Calu3 (cell line): ENCODE data around the gene FEM1B. TPM values are rescaled to one million over a fixed set of nuclear protein-coding genes. Genes with fewer than 3 reads are reported as not detected.
"Not testable (repeated sequence)": the region's sequence is repeated elsewhere in the genome, so short reads cannot be mapped to it uniquely, and the experiment has no call there.

Source experiments
- BruUV-seq: library from RNA; stranded (reverse); fragments of 400-500 nt; replicated peaks from 2 replicates; lab custom pipeline; 2021; lab: Mats Ljungman, UMichigan
- CTCF ChIA-PET: fragments of 300-600 bp; sonication (Branson Sonifier 250); formaldehyde crosslinking; loops from one replicate; lab custom pipeline; 2022; ENCODE audit warnings: antibody characterized with exemption; lab: Charles Lee
- DNase-seq: peaks from one replicate; pipeline ENCODE4 v3.0.0; 2022
- H3K27ac Mint-ChIP-seq: one replicate; pipeline ENCODE4 v1.8.0; 2022; ENCODE audit warnings: mixed read lengths; ENCODE audit not compliant: unreplicated experiment
- H3K27me3 Mint-ChIP-seq: one replicate; pipeline ENCODE4 v1.8.0; 2022; ENCODE audit warnings: mixed read lengths; ENCODE audit not compliant: unreplicated experiment
- H3K36me3 Mint-ChIP-seq: one replicate; pipeline ENCODE4 v1.8.0; 2022; ENCODE audit warnings: mild to moderate bottlenecking, moderate library complexity, mixed read lengths; ENCODE audit not compliant: insufficient read depth, unreplicated experiment
- H3K4me1 Mint-ChIP-seq: one replicate; pipeline ENCODE4 v1.8.0; 2022; ENCODE audit warnings: mild to moderate bottlenecking, low read depth, mixed read lengths; ENCODE audit not compliant: unreplicated experiment
- H3K4me3 Mint-ChIP-seq: one replicate; pipeline ENCODE4 v1.8.0; 2022; ENCODE audit warnings: mild to moderate bottlenecking, low read depth, moderate library complexity, mixed read lengths; ENCODE audit not compliant: unreplicated experiment
- H3K9me3 Mint-ChIP-seq: one replicate; pipeline ENCODE4 v1.8.0; 2022; ENCODE audit warnings: low read depth, mixed read lengths; ENCODE audit not compliant: unreplicated experiment
- CTCF ChIP-seq: fragments of 200-600 bp; IDR thresholded peaks from one replicate; pipeline ENCODE4 v1.8.0; 2022; ENCODE audit warnings: antibody characterized with exemption; ENCODE audit not compliant: unreplicated experiment
- intact Hi-C: fragments of 100-400 bp; cut with micrococcal nuclease; formaldehyde crosslinking; loops from one replicate; pipeline ENCODE4 v1.10.0; 2022; ENCODE audit not compliant: unreplicated experiment
- total RNA-seq: library from RNA; stranded (reverse); gene quantifications from 2 replicates; pipeline ENCODE4 v1.2.3, GENCODE V29; 2022

FEM1B gene
- total RNA-seq, 1 experiment from 2014 or later = 41.4 TPM

DNA sequence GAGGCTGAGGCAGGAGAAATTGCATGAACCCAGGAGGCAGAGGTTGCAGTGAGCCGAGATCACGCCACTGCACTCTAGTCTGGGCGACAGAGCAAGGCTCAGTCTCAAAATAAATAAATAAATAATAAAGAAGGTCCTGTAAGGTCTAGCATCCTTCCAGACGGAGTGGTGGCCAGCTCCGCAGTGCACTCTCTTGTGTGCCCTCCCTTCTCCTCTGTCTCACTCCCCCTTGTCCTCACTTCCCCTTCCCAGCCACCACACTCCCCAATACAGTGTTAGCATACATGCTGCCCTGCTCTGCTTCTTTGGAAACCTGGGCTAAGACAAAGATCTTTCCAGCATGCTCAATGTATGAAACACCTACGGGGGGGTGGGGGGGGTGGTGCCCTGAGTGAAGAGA is 44.6 kb upstream of the FEM1B start:
- Mint-ChIP-seq H3K36me3 (peaks cover 28% of the 10 kb centered on the region), H3K4me3 (no peak overlapping the region), H3K4me1 (peaks cover 10% of the 10 kb centered on the region), H3K27me3 (peaks cover 10% of the 10 kb centered on the region), H3K27ac (no peak overlapping the region), H3K9me3 (no peaks in the 10 kb centered on the region)
- BruUV-seq = no TSS peak
- TF ChIP-seq CTCF = no peak
- DNase-seq = no peak
- intact Hi-C loops = no loop called here
- CTCF ChIA-PET = no interaction called here

GRCh38 chr15:68234060-68234459 is 43.5 kb upstream of the FEM1B start:
- no peaks in the 10 kb centered on the region for H3K4me1 Mint-ChIP-seq
- H3K36me3 Mint-ChIP-seq = peaks cover 17% of the 10 kb centered on the region
- TF ChIP-seq CTCF = no peak
- intact Hi-C loops = no loop called here
- no peak overlapping the region for H3K27ac Mint-ChIP-seq
- DNase-seq = no peak
- H3K4me3 Mint-ChIP-seq = no peak overlapping the region
- CTCF ChIA-PET = no interaction called here
- BruUV-seq = no TSS peak
- peaks cover 10% of the 10 kb centered on the region for H3K27me3 Mint-ChIP-seq
- no peaks in the 10 kb centered on the region for H3K9me3 Mint-ChIP-seq

- peaks cover 10% of the 10 kb centered on the region for H3K27me3 Mint-ChIP-seq
- H3K9me3 Mint-ChIP-seq, H3K4me1 Mint-ChIP-seq, H3K27ac Mint-ChIP-seq, CTCF ChIA-PET, DNase-seq, H3K4me3 Mint-ChIP-seq, intact Hi-C loops, BruUV-seq: not testable (repeated sequence)
- peaks cover 12% of the 10 kb centered on the region for H3K36me3 Mint-ChIP-seq
Observed at GRCh38 chr15:68234520-68234919, 43.0 kb upstream of the FEM1B start.

DNA sequence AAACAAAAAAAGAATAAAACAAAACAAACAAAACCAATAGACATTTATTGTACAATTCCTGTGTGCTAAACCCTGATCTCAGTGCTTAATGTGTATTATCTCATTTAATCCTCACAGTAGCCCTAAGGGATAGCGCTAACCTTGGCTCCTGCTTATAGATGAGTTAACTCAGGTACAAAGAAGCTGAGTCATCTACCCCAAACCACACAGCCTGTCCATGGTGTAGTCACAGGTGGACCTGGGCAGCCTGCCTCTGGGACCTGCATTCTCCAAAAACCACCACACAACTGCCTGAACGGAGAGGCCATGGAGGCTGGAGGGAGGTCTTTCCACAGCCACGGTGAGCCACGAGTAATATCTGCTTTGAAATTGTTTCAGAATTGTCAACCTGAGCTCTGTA is 42.5 kb upstream of the FEM1B start:
- no peak for TF ChIP-seq CTCF
- no peaks in the 10 kb centered on the region for H3K9me3 Mint-ChIP-seq
- H3K27me3 Mint-ChIP-seq = peaks cover 10% of the 10 kb centered on the region
- no peak for DNase-seq
- intact Hi-C loops = no loop called here
- H3K4me3 Mint-ChIP-seq = no peak overlapping the region
- H3K36me3 Mint-ChIP-seq = peaks cover 7% of the 10 kb centered on the region
- H3K4me1 Mint-ChIP-seq = no peaks in the 10 kb centered on the region
- no peak overlapping the region for H3K27ac Mint-ChIP-seq
- CTCF ChIA-PET = no interaction called here
- BruUV-seq = no TSS peak

DNA sequence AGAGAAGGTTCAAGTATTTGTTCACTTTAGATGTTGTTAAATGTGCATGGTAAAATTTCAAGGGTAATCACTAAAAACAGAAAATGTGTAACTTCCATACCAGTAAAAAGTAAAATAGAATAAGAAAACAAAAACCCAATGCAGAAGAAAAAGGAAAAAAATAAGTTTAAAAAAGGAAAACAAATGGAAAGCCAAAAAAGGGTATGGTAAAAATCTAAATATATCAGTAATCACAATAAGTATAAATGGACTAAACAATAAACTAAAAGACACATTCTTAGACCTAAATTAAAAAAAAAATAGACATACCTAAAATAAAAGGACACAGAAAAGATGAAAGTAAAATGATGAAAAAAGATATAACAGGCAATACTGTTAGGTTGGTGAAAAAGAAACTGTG is 38.5 kb upstream of the FEM1B start:
- no peaks in the 10 kb centered on the region for H3K36me3 Mint-ChIP-seq
- H3K4me3 Mint-ChIP-seq = no peak overlapping the region
- H3K4me1 Mint-ChIP-seq = no peaks in the 10 kb centered on the region
- no peak for DNase-seq
- TF ChIP-seq CTCF = no peak
- CTCF ChIA-PET = interaction anchor here (0.6 kb wide), 1 partner anchor 996 kb away, joined by 6 read pairs; no protein-coding TSS in a partner anchor
- no peaks in the 10 kb centered on the region for H3K27me3 Mint-ChIP-seq
- H3K27ac Mint-ChIP-seq = no peak overlapping the region
- intact Hi-C loops = no loop called here
- no peaks in the 10 kb centered on the region for H3K9me3 Mint-ChIP-seq
- BruUV-seq = no TSS peak
